HEK293 (cell line): ENCODE results near the gene FXR1.

Experiments used
- MZF1 ChIP-seq: fragments of 450-650 bp; formaldehyde crosslinking; IDR thresholded peaks from 2 replicates; pipeline ENCODE4 v1.5.1; 2017; ENCODE audit warnings: missing biosample characterization, missing genetic modification characterization, borderline replicate concordance
- SP3 ChIP-seq: fragments of 450-650 bp; formaldehyde crosslinking; IDR thresholded peaks from 2 replicates; pipeline ENCODE4 v1.5.1; 2016; ENCODE audit warnings: missing biosample characterization, missing genetic modification characterization
- SP7 ChIP-seq: fragments of 450-650 bp; formaldehyde crosslinking; IDR thresholded peaks from 2 replicates; pipeline ENCODE4 v1.5.1; 2016; ENCODE audit warnings: missing biosample characterization, missing genetic modification characterization
- TRIM28 ChIP-seq: IDR thresholded peaks from 2 replicates; pipeline ENCODE4 v1.6.1; 2011; ENCODE audit warnings: low read length, control low read depth, borderline replicate concordance
- ZNF274 ChIP-seq, 2 experiments: fragments of 200-500 bp in 1 of 2; fragments of 450-650 bp in 1 of 2; sonication (Bioruptor generic) in 1 of 2; formaldehyde crosslinking in 1 of 2; IDR thresholded peaks; 2 replicates each; pipeline versions ENCODE4 v1.5.1 to v1.6.1; 2014 to 2016; ENCODE audit warnings: borderline replicate concordance in 1 of 2, inconsistent platforms in 1 of 2, low read length in 1 of 2, missing biosample characterization in 1 of 2, missing genetic modification characterization in 1 of 2
- ZNF350 ChIP-seq: fragments of 450-650 bp; formaldehyde crosslinking; IDR thresholded peaks from 2 replicates; pipeline ENCODE4 v1.5.0; 2017; ENCODE audit warnings: missing biosample characterization, mild to moderate bottlenecking, missing genetic modification characterization
- ZNF37A ChIP-seq: fragments of 450-650 bp; IDR thresholded peaks from 2 replicates; pipeline ENCODE4 v1.5.1; 2018; ENCODE audit warnings: missing biosample characterization, missing genetic modification characterization
- ZNF707 ChIP-seq: fragments of 450-650 bp; formaldehyde crosslinking; IDR thresholded peaks from 2 replicates; pipeline ENCODE4 v1.5.1; 2016; ENCODE audit warnings: missing biosample characterization, missing genetic modification characterization
- ZNF768 ChIP-seq: fragments of 450-650 bp; formaldehyde crosslinking; IDR thresholded peaks from 2 replicates; pipeline ENCODE4 v1.5.1; 2018; ENCODE audit warnings: missing biosample characterization, mild to moderate bottlenecking, missing genetic modification characterization
- ZNF792 ChIP-seq: fragments of 450-650 bp; formaldehyde crosslinking; IDR thresholded peaks from 2 replicates; pipeline ENCODE4 v1.5.1; 2016; ENCODE audit warnings: missing biosample characterization, missing genetic modification characterization
- TF ChIP-seq, protein P1 (sequence below): fragments of 450-650 bp; formaldehyde crosslinking; IDR thresholded peaks from 2 replicates; pipeline ENCODE4 v1.5.1; 2016; ENCODE audit warnings: missing biosample characterization, missing genetic modification characterization
- TF ChIP-seq, protein P2 (sequence below): fragments of 450-650 bp; formaldehyde crosslinking; IDR thresholded peaks from 2 replicates; pipeline ENCODE4 v1.5.1; 2016; ENCODE audit warnings: missing biosample characterization, missing genetic modification characterization
- TF ChIP-seq, protein P3 (sequence below): IDR thresholded peaks from 2 replicates; pipeline ENCODE4 v1.6.1; 2011; ENCODE audit warnings: mild to moderate bottlenecking, low read depth, low read length, borderline replicate concordance
- TF ChIP-seq, protein P4 (sequence below): fragments of 450-650 bp; formaldehyde crosslinking; IDR thresholded peaks from 2 replicates; pipeline ENCODE4 v1.5.1; 2016; ENCODE audit warnings: missing biosample characterization, missing genetic modification characterization

DNA sequence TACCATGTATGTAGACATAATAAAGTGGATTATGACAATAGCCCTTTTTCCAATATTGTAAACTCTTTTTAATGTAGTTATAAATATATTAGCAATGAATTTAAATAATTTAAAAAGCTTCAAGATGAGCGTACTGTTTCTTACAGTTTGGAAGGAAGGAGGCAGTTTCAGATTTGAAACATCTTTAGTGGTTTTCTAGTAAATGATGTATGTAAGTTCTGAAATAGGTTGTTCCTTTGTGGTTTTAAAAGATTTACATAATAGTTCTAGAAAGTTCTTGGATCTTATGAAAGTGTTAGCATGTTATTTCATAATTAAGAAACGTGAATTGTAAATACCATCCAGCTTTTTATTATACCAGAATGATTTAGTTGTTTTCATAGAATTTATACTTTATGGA is 61.1 kb downstream of the FXR1 start:
- TF ChIP-seq ZNF707 (tag by site-specific recombination) (no peak), ZNF768 (no peak), SP3 (no peak), TRIM28 (no peak), SP7 (tag by site-specific recombination) (no peak), ZNF350 (tag by site-specific recombination) (no peak), MZF1 (tag by site-specific recombination) (no peak), ZNF274 (IDR thresholded peaks at IDR 0.05; ENCODE audit: low read length) (no peak), ZNF274 (tag by site-specific recombination; IDR thresholded peaks at IDR 0.05; ENCODE audit: borderline replicate concordance) (no peak), ZNF37A (no peak), ZNF792 (no peak)
- TF ChIP-seq, protein P1, sequence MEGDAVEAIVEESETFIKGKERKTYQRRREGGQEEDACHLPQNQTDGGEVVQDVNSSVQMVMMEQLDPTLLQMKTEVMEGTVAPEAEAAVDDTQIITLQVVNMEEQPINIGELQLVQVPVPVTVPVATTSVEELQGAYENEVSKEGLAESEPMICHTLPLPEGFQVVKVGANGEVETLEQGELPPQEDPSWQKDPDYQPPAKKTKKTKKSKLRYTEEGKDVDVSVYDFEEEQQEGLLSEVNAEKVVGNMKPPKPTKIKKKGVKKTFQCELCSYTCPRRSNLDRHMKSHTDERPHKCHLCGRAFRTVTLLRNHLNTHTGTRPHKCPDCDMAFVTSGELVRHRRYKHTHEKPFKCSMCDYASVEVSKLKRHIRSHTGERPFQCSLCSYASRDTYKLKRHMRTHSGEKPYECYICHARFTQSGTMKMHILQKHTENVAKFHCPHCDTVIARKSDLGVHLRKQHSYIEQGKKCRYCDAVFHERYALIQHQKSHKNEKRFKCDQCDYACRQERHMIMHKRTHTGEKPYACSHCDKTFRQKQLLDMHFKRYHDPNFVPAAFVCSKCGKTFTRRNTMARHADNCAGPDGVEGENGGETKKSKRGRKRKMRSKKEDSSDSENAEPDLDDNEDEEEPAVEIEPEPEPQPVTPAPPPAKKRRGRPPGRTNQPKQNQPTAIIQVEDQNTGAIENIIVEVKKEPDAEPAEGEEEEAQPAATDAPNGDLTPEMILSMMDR = no peak
- TF ChIP-seq, protein P2, sequence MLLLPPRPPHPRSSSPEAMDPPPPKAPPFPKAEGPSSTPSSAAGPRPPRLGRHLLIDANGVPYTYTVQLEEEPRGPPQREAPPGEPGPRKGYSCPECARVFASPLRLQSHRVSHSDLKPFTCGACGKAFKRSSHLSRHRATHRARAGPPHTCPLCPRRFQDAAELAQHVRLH (tag by site-specific recombination) = no peak
- TF ChIP-seq, protein P3, sequence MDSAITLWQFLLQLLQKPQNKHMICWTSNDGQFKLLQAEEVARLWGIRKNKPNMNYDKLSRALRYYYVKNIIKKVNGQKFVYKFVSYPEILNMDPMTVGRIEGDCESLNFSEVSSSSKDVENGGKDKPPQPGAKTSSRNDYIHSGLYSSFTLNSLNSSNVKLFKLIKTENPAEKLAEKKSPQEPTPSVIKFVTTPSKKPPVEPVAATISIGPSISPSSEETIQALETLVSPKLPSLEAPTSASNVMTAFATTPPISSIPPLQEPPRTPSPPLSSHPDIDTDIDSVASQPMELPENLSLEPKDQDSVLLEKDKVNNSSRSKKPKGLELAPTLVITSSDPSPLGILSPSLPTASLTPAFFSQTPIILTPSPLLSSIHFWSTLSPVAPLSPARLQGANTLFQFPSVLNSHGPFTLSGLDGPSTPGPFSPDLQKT = no peak
- TF ChIP-seq, protein P4, sequence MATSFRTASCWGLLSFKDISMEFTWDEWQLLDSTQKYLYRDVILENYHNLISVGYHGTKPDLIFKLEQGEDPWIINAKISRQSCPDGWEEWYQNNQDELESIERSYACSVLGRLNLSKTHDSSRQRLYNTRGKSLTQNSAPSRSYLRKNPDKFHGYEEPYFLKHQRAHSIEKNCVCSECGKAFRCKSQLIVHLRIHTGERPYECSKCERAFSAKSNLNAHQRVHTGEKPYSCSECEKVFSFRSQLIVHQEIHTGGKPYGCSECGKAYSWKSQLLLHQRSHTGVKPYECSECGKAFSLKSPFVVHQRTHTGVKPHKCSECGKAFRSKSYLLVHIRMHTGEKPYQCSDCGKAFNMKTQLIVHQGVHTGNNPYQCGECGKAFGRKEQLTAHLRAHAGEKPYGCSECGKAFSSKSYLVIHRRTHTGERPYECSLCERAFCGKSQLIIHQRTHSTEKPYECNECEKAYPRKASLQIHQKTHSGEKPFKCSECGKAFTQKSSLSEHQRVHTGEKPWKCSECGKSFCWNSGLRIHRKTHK (tag by site-specific recombination) = no peak
